ENCODE results near the gene PPP4R4. TPM values are rescaled to one million over a fixed set of nuclear protein-coding genes. Genes with fewer than 3 reads are reported as not detected.
"Not testable (repeated sequence)": the region's sequence is repeated elsewhere in the genome, so short reads cannot be mapped to it uniquely, and the experiment has no call there.

Gene PPP4R4
- total and polyA plus RNA-seq, 2 donors from 2014 or later = 0.47 TPM; not detected in 1

GRCh38 chr14:94152676-94153075 lies 21.4 kb upstream of the PPP4R4 start:
- Histone ChIP-seq H3K9ac (ENCODE audit: low read length in 3 of 3) (no peak overlapping the region), H3K4me3 (ENCODE audit: low read length in 3 of 3) (no peak overlapping the region), H3K9me3 (ENCODE audit: control insufficient read depth in 2 of 3, insufficient read depth in 1 of 3, low read length in 3 of 3) (no peaks in the 10 kb centered on the region), H3K27ac (ENCODE audit: low read depth in 2 of 2, low read length in 2 of 2) (no peak overlapping the region), H3K27me3 (ENCODE audit: control insufficient read depth, insufficient read depth, low read length) (no peaks in the 10 kb centered on the region), H3K4me1 (ENCODE audit: control insufficient read depth in 2 of 3, insufficient read depth in 2 of 3, low read depth in 1 of 3, low read length in 3 of 3) (no peaks in the 10 kb centered on the region), H3K36me3 (ENCODE audit: control insufficient read depth in 2 of 3, insufficient read depth in 3 of 3, low read length in 3 of 3) (no peaks in the 10 kb centered on the region)
- FAIRE-seq = no peak
- no peak for TF ChIP-seq CTCF (IDR thresholded peaks at IDR 0.05; ENCODE audit: borderline replicate concordance, extremely low read depth, insufficient read depth)
- intact Hi-C loops (cut with DNase I) = no loop called here
- DNase-seq = no peak

GRCh38 chr14:94153750-94154342 lies 20.3 kb upstream of the PPP4R4 start:
- Histone ChIP-seq H3K4me1 (ENCODE audit: control insufficient read depth in 2 of 3, insufficient read depth in 2 of 3, low read depth in 1 of 3, low read length in 3 of 3) (no peaks in the 10 kb centered on the region), H3K27ac (ENCODE audit: low read depth in 2 of 2, low read length in 2 of 2) (no peak overlapping the region), H3K9ac (ENCODE audit: low read length in 3 of 3) (no peak overlapping the region), H3K4me3 (ENCODE audit: low read length in 3 of 3) (no peak overlapping the region), H3K27me3 (ENCODE audit: control insufficient read depth, insufficient read depth, low read length) (no peaks in the 10 kb centered on the region), H3K36me3 (ENCODE audit: control insufficient read depth in 2 of 3, insufficient read depth in 3 of 3, low read length in 3 of 3) (no peaks in the 10 kb centered on the region), H3K9me3 (ENCODE audit: control insufficient read depth in 2 of 3, insufficient read depth in 1 of 3, low read length in 3 of 3) (no peaks in the 10 kb centered on the region)
- TF ChIP-seq CTCF (IDR thresholded peaks at IDR 0.05; ENCODE audit: borderline replicate concordance, extremely low read depth, insufficient read depth) = no peak
- DNase-seq (no peak), FAIRE-seq (no peak)
- intact Hi-C loops (cut with DNase I) = no loop called here

GRCh38 chr14:94156143-94156542 lies 18.0 kb upstream of the PPP4R4 start:
- intact Hi-C loops (cut with DNase I); H3K9me3 ChIP-seq (ENCODE audit: control insufficient read depth in 2 of 3, insufficient read depth in 1 of 3, low read length in 3 of 3); H3K4me1 ChIP-seq (ENCODE audit: control insufficient read depth in 2 of 3, insufficient read depth in 2 of 3, low read depth in 1 of 3, low read length in 3 of 3); DNase-seq; FAIRE-seq; H3K4me3 ChIP-seq (ENCODE audit: low read length in 3 of 3); H3K9ac ChIP-seq (ENCODE audit: low read length in 3 of 3); H3K27ac ChIP-seq (ENCODE audit: low read depth in 2 of 2, low read length in 2 of 2); H3K27me3 ChIP-seq (ENCODE audit: control insufficient read depth, insufficient read depth, low read length); H3K36me3 ChIP-seq (ENCODE audit: control insufficient read depth in 2 of 3, insufficient read depth in 3 of 3, low read length in 3 of 3): not testable (repeated sequence)

- TF ChIP-seq CTCF (IDR thresholded peaks at IDR 0.05; ENCODE audit: borderline replicate concordance, extremely low read depth, insufficient read depth) = no peak
- DNase-seq (no peak), FAIRE-seq (no peak)
- no peak overlapping the region for H3K27ac ChIP-seq (ENCODE audit: low read depth in 2 of 2, low read length in 2 of 2)
- intact Hi-C loops (cut with DNase I) = no loop called here
- no peak overlapping the region for H3K4me3 ChIP-seq (ENCODE audit: low read length in 3 of 3)
- H3K36me3 ChIP-seq (ENCODE audit: control insufficient read depth in 2 of 3, insufficient read depth in 3 of 3, low read length in 3 of 3) = no peaks in the 10 kb centered on the region
- no peaks in the 10 kb centered on the region for H3K9me3 ChIP-seq (ENCODE audit: control insufficient read depth in 2 of 3, insufficient read depth in 1 of 3, low read length in 3 of 3)
- no peaks in the 10 kb centered on the region for H3K27me3 ChIP-seq (ENCODE audit: control insufficient read depth, insufficient read depth, low read length)
- peaks cover 0 to 4% (median 0%) of the 10 kb centered on the region in 3 donors for H3K4me1 ChIP-seq (ENCODE audit: control insufficient read depth in 2 of 3, insufficient read depth in 2 of 3, low read depth in 1 of 3, low read length in 3 of 3)
- no peak overlapping the region for H3K9ac ChIP-seq (ENCODE audit: low read length in 3 of 3)
These were observed 16.9 kb upstream of the PPP4R4 start for GRCh38 chr14:94157197-94157596.
